ENCODE data around the gene CDH20.

DNA sequence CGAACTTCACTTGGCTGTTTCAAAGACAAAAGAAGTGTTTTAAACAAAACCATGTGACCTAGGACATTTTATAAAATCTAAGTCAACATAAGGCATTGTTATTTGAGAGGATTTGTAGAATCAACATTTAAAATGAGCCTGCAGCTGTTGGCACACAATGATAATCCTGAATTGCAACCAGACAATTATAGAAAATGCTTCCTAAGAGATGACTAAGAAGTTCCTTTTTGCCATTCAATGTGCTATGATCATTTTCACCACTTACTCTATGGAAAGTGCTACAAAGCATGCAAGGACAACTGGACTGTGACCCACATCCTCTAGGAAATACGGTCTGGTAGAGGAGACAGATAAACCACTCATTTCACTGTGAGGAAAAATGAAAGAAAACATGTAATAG lies 246.4 kb downstream of the CDH20 start:
- TF ChIP-seq, protein P1, sequence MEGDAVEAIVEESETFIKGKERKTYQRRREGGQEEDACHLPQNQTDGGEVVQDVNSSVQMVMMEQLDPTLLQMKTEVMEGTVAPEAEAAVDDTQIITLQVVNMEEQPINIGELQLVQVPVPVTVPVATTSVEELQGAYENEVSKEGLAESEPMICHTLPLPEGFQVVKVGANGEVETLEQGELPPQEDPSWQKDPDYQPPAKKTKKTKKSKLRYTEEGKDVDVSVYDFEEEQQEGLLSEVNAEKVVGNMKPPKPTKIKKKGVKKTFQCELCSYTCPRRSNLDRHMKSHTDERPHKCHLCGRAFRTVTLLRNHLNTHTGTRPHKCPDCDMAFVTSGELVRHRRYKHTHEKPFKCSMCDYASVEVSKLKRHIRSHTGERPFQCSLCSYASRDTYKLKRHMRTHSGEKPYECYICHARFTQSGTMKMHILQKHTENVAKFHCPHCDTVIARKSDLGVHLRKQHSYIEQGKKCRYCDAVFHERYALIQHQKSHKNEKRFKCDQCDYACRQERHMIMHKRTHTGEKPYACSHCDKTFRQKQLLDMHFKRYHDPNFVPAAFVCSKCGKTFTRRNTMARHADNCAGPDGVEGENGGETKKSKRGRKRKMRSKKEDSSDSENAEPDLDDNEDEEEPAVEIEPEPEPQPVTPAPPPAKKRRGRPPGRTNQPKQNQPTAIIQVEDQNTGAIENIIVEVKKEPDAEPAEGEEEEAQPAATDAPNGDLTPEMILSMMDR (conservative IDR thresholded peaks at IDR 0.05; ENCODE audit: low read depth, low read length), result no peak
- no peak for TF ChIP-seq EZH2 (IDR thresholded peaks at IDR 0.05; ENCODE audit: low read length, unreplicated experiment)
- TF ChIP-seq EZH2phosphoT487 (IDR thresholded peaks at IDR 0.05; ENCODE audit: borderline replicate concordance, low read length), result no peak
